Gastrocnemius medialis (tissue), 4 donors: ENCODE measurements around the gene GRID1.

Experiments
- CTCF ChIP-seq, 5 experiments: fragments of 450-650 bp in 3 of 5; fragments of 200-600 bp in 2 of 5; sonication (generic) in 2 of 5; IDR thresholded peaks in 4 of 5; conservative IDR thresholded peaks in 1 of 5; 1 replicate in 4 of 5; 2 replicates in 1 of 5; pipeline ENCODE4 v1.5.1; 2016 to 2019; ENCODE audit warnings: antibody characterized with exemption in 5 of 5, mild to moderate bottlenecking in 3 of 5, moderate library complexity in 3 of 5
- POLR2A ChIP-seq, 2 donors: fragments of 450-650 bp; IDR thresholded peaks; one replicate each; pipeline ENCODE4 v1.6.1; 2017; ENCODE audit warnings: antibody characterized with exemption in 2 of 2, mild to moderate bottlenecking in 2 of 2, moderate library complexity in 2 of 2

GRCh38 chr10:86162036-86162435 lies 204.6 kb downstream of the GRID1 start:
- TF ChIP-seq CTCF (IDR thresholded peaks at IDR 0.05 in 4 of 5, conservative IDR thresholded peaks at IDR 0.05 in 1 of 5) (no peak), POLR2A (IDR thresholded peaks at IDR 0.05) (no peak)
